Mesenchymal stem cell (in vitro differentiated cells and primary cell): ENCODE measurements around the gene PRSS48.
"Not testable (repeated sequence)": the region's sequence is repeated elsewhere in the genome, so short reads cannot be mapped to it uniquely, and the experiment has no call there.

Experiments used
- DNase-seq: peaks from one replicate; pipeline ENCODE4 v3.0.0-alpha.2; 2013
- H2AFZ ChIP-seq: one replicate; pipeline ENCODE4 v1.6.1; 2013; ENCODE audit warnings: low read depth, mild to moderate bottlenecking, control low read depth, inconsistent platforms, low read length, moderate library complexity
- H2AK5ac ChIP-seq: 2 replicates; pipeline ENCODE4 v1.6.1; 2013; ENCODE audit warnings: low read length, moderate library complexity, mild to moderate bottlenecking, inconsistent platforms; ENCODE audit not compliant: severe bottlenecking
- H2BK120ac ChIP-seq: one replicate; pipeline ENCODE4 v1.6.1; 2013; ENCODE audit warnings: low read depth, mild to moderate bottlenecking, inconsistent platforms, low read length, moderate library complexity
- H2BK12ac ChIP-seq, 2 experiments: one replicate each; pipeline ENCODE4 v1.6.1; 2013; ENCODE audit warnings: inconsistent platforms in 2 of 2, low read length in 2 of 2, mild to moderate bottlenecking in 2 of 2, moderate library complexity in 2 of 2, control low read depth in 1 of 2
- H2BK15ac ChIP-seq: one replicate; pipeline ENCODE4 v1.6.1; 2013; ENCODE audit warnings: mild to moderate bottlenecking, low read depth, inconsistent platforms; ENCODE audit not compliant: poor library complexity, severe bottlenecking
- H2BK5ac ChIP-seq: 2 replicates; pipeline ENCODE4 v1.6.1; 2013; ENCODE audit warnings: low read depth, mild to moderate bottlenecking, low read length, control low read depth, inconsistent platforms; ENCODE audit not compliant: poor library complexity, severe bottlenecking
- H3K14ac ChIP-seq, 2 experiments: one replicate each; pipeline ENCODE4 v1.6.1; 2013; ENCODE audit warnings: inconsistent platforms in 2 of 2, low read length in 2 of 2, control low read depth in 1 of 2, mild to moderate bottlenecking in 1 of 2, moderate library complexity in 1 of 2
- H3K18ac ChIP-seq, 2 experiments: one replicate each; pipeline ENCODE4 v1.6.1; 2013; ENCODE audit warnings: inconsistent platforms in 2 of 2, low read length in 2 of 2, control low read depth in 1 of 2, low read depth in 1 of 2, mild to moderate bottlenecking in 1 of 2
- H3K23ac ChIP-seq, 2 experiments: one replicate each; pipeline ENCODE4 v1.6.1; 2013; ENCODE audit warnings: inconsistent platforms in 2 of 2, low read length in 2 of 2, mild to moderate bottlenecking in 2 of 2, moderate library complexity in 2 of 2, control low read depth in 1 of 2
- H3K27ac ChIP-seq: 2 replicates; pipeline ENCODE4 v1.5.1; 2013; ENCODE audit warnings: mild to moderate bottlenecking, moderate library complexity, low read length, control low read depth, inconsistent platforms; ENCODE audit not compliant: poor library complexity, severe bottlenecking
- H3K27me3 ChIP-seq, 2 experiments: 2 replicates each; pipeline versions ENCODE4 v1.6.1 to v1.7.0; 2013; ENCODE audit warnings: low read length in 2 of 2, mild to moderate bottlenecking in 2 of 2, moderate library complexity in 2 of 2, control low read depth in 1 of 2, inconsistent platforms in 1 of 2; ENCODE audit not compliant: control insufficient read depth in 1 of 2, insufficient read depth in 1 of 2
- H3K36me3 ChIP-seq, 2 experiments: 2 replicates each; pipeline versions ENCODE4 v1.6.1 to v1.7.0; 2013; ENCODE audit warnings: low read length in 2 of 2, control low read depth in 1 of 2, inconsistent platforms in 1 of 2, low read depth in 1 of 2, mild to moderate bottlenecking in 1 of 2; ENCODE audit not compliant: insufficient read depth in 2 of 2, control insufficient read depth in 1 of 2
- H3K4ac ChIP-seq, 2 experiments: one replicate each; pipeline ENCODE4 v1.6.1; 2013; ENCODE audit warnings: inconsistent platforms in 2 of 2, low read length in 2 of 2, mild to moderate bottlenecking in 2 of 2, moderate library complexity in 2 of 2, control low read depth in 1 of 2, low read depth in 1 of 2
- H3K4me1 ChIP-seq: 2 replicates; pipeline ENCODE4 v1.6.1; 2013; ENCODE audit warnings: low read depth, low read length, control low read depth; ENCODE audit not compliant: control insufficient read depth, insufficient read depth
- H3K4me2 ChIP-seq: 2 replicates; pipeline ENCODE4 v1.6.1; 2013; ENCODE audit warnings: low read length, mild to moderate bottlenecking, inconsistent platforms; ENCODE audit not compliant: poor library complexity, severe bottlenecking
- H3K4me3 ChIP-seq, 2 experiments: 2 replicates each; pipeline versions ENCODE4 v1.5.1 to v1.7.0; 2013; ENCODE audit warnings: low read length in 2 of 2, mild to moderate bottlenecking in 2 of 2, control low read depth in 1 of 2, low read depth in 1 of 2; ENCODE audit not compliant: insufficient read depth in 1 of 2
- H3K79me1 ChIP-seq: replicated peaks from 2 replicates; pipeline ENCODE4 v1.6.1; 2013; ENCODE audit warnings: mild to moderate bottlenecking, control low read depth, low read length, inconsistent platforms; ENCODE audit not compliant: poor library complexity, severe bottlenecking
- H3K9ac ChIP-seq: 2 replicates; pipeline ENCODE4 v1.7.0; 2013; ENCODE audit warnings: mild to moderate bottlenecking, low read length, moderate library complexity
- H3K9me3 ChIP-seq: 2 replicates; pipeline ENCODE4 v1.7.0; 2013; ENCODE audit warnings: mild to moderate bottlenecking, low read length; ENCODE audit not compliant: control insufficient read depth
- H4K8ac ChIP-seq: one replicate; pipeline ENCODE4 v1.6.1; 2013; ENCODE audit warnings: inconsistent platforms, mild to moderate bottlenecking, low read length, moderate library complexity
- H4K91ac ChIP-seq: one replicate; pipeline ENCODE4 v1.6.1; 2013; ENCODE audit warnings: mild to moderate bottlenecking, low read length, inconsistent platforms
- WGBS: methylation state at CpG from one replicate; pipeline ENCODE4 v1.1.7; 2013; ENCODE audit warnings: mixed read lengths; 5-methylcytosine and 5-hydroxymethylcytosine counted together

Gene PRSS48

GRCh38 chr4:151318307-151319006 is 41.5 kb downstream of the PRSS48 start:
- no peak overlapping the region for H2AK5ac ChIP-seq
- H2BK120ac ChIP-seq = no peak overlapping the region
- H3K27ac ChIP-seq = no peak overlapping the region
- H4K8ac ChIP-seq = no peak overlapping the region
- H3K18ac ChIP-seq = no peak overlapping the region
- H3K79me1 ChIP-seq = peaks cover 11% of the 10 kb centered on the region
- H3K4me3 ChIP-seq = no peak overlapping the region
- H2BK15ac ChIP-seq = no peak overlapping the region
- H3K9ac ChIP-seq = no peak overlapping the region
- no peak overlapping the region for H2BK5ac ChIP-seq
- H3K27me3 ChIP-seq = no peaks in the 10 kb centered on the region
- H3K4me2 ChIP-seq = no peak overlapping the region
- no peaks in the 10 kb centered on the region for H3K36me3 ChIP-seq
- H4K91ac ChIP-seq = no peak overlapping the region
- DNase-seq = no peak
- H3K4ac ChIP-seq = no peak overlapping the region
- H3K9me3 ChIP-seq = no peaks in the 10 kb centered on the region
- no peak overlapping the region for H3K14ac ChIP-seq
- no peak overlapping the region for H2AFZ ChIP-seq
- no peak overlapping the region for H3K23ac ChIP-seq
- no peak overlapping the region for H2BK12ac ChIP-seq
- peaks cover 4% of the 10 kb centered on the region for H3K4me1 ChIP-seq
- no CpG with 5 or more reads among the region's 1 CpG for WGBS

GRCh38 chr4:151319490-151319889 is 42.5 kb downstream of the PRSS48 start:
- H3K23ac ChIP-seq = no peak overlapping the region
- H3K9ac ChIP-seq = no peak overlapping the region
- no peak overlapping the region for H2BK15ac ChIP-seq
- no peaks in the 10 kb centered on the region for H3K27me3 ChIP-seq
- H2AFZ ChIP-seq = no peak overlapping the region
- H2BK5ac ChIP-seq = no peak overlapping the region
- H3K27ac ChIP-seq = no peak overlapping the region
- H3K36me3 ChIP-seq = no peaks in the 10 kb centered on the region
- no peak overlapping the region for H4K91ac ChIP-seq
- no peak overlapping the region for H3K4me3 ChIP-seq
- no peaks in the 10 kb centered on the region for H3K9me3 ChIP-seq
- H3K79me1 ChIP-seq = peaks cover 11% of the 10 kb centered on the region
- peaks cover 4% of the 10 kb centered on the region for H3K4me1 ChIP-seq
- H4K8ac ChIP-seq = no peak overlapping the region
- no peak overlapping the region for H2BK12ac ChIP-seq
- H2BK120ac ChIP-seq = no peak overlapping the region
- H3K4ac ChIP-seq = no peak overlapping the region
- H2AK5ac ChIP-seq = no peak overlapping the region
- no peak for DNase-seq
- no peak overlapping the region for H3K18ac ChIP-seq
- H3K4me2 ChIP-seq = no peak overlapping the region
- no peak overlapping the region for H3K14ac ChIP-seq
- no CpG with 5 or more reads among the region's 1 CpG for WGBS

GRCh38 chr4:151321586-151321985 is 44.6 kb downstream of the PRSS48 start:
- Histone ChIP-seq H2AK5ac (no peak overlapping the region), H3K23ac (no peak overlapping the region), H3K4ac (no peak overlapping the region), H2AFZ (no peak overlapping the region), H4K8ac (no peak overlapping the region), H2BK120ac (no peak overlapping the region), H3K27me3 (no peaks in the 10 kb centered on the region), H3K14ac (no peak overlapping the region), H3K27ac (no peak overlapping the region), H3K18ac (no peak overlapping the region), H2BK12ac (no peak overlapping the region), H3K9me3 (no peaks in the 10 kb centered on the region), H3K9ac (no peak overlapping the region), H2BK15ac (no peak overlapping the region), H3K36me3 (no peaks in the 10 kb centered on the region), H3K4me1 (peaks cover 1% of the 10 kb centered on the region), H3K79me1 (peaks cover 14% of the 10 kb centered on the region), H2BK5ac (no peak overlapping the region), H3K4me3 (no peak overlapping the region), H4K91ac (no peak overlapping the region), H3K4me2 (no peak overlapping the region)
- 100% methylated on average over 1 of the region's 1 CpG for WGBS
- DNase-seq = no peak

- not testable (repeated sequence) for H3K4me2 ChIP-seq, H4K91ac ChIP-seq, H3K27me3 ChIP-seq, H4K8ac ChIP-seq, H3K4me3 ChIP-seq, H3K4ac ChIP-seq, H3K36me3 ChIP-seq, H3K18ac ChIP-seq, H3K27ac ChIP-seq, H3K4me1 ChIP-seq, H3K79me1 ChIP-seq, DNase-seq, H3K23ac ChIP-seq, H3K9ac ChIP-seq, H2BK120ac ChIP-seq, H3K14ac ChIP-seq, H2BK12ac ChIP-seq, H2BK15ac ChIP-seq, H2BK5ac ChIP-seq, H2AFZ ChIP-seq, H3K9me3 ChIP-seq, H2AK5ac ChIP-seq
- 90% methylated on average over 3 of the region's 4 CpGs for WGBS
Observed at GRCh38 chr4:151322161-151322560, 45.2 kb downstream of the PRSS48 start.
